Ovary (tissue), 3 donors: Measurements from ENCODE around the gene APOBR.
"Not testable (repeated sequence)": the region's sequence is repeated elsewhere in the genome, so short reads cannot be mapped to it uniquely, and the experiment has no call there.

Source experiments
- CTCF ChIP-seq, 3 donors: fragments of 450-650 bp in 2 of 3; fragments of 200-600 bp in 1 of 3; IDR thresholded peaks; one replicate each; pipeline versions ENCODE4 v1.5.1 to v1.8.0; 2016 to 2022; ENCODE audit warnings: antibody characterized with exemption in 3 of 3, mild to moderate bottlenecking in 1 of 3
- EP300 ChIP-seq: sonication (generic); formaldehyde crosslinking; IDR thresholded peaks from one replicate; pipeline ENCODE4 v1.6.1; 2017; ENCODE audit warnings: antibody characterized with exemption
- POLR2A ChIP-seq: fragments of 450-650 bp; IDR thresholded peaks from one replicate; pipeline ENCODE4 v1.6.1; 2017; ENCODE audit warnings: antibody characterized with exemption, mild to moderate bottlenecking, moderate library complexity
- donor health status: DM: no; HTN: no; CAD: no.

DNA sequence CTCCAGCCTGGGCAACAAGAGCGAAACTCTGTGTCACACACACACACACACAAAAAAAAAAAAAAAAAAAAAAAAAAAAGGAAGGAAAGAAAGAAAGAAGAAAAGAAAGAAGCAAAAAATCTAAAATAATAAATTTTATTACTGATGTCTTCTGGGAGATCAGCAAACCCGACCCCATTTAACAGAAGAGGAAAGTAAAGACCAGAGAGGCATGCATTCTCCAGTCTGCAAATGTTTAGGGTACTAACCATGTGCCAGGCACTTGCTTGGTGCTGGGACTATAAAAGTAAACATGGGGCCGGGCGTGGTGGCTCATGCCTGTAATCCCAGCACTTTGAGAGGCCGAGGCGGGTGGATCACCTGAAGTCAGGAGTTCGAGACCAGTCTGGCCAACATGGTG, 51.5 kb downstream of the APOBR start:
- TF ChIP-seq CTCF (IDR thresholded peaks at IDR 0.05); EP300; POLR2A: not testable (repeated sequence)
